Fibroblast of the aortic adventitia (primary cell): ENCODE data around the gene BCL11B. TPM values are rescaled to one million over a fixed set of nuclear protein-coding genes. Genes with fewer than 3 reads are reported as not detected.

Experiments used
- DNase-seq: peaks from one replicate; pipeline ENCODE4 v3.0.0-alpha.2; 2010; ENCODE audit warnings: low read depth
- H3K4me3 ChIP-seq: 2 replicates; pipeline ENCODE4 v1.5.1; 2011; ENCODE audit warnings: low read depth, mild to moderate bottlenecking, control low read depth, low read length, moderate library complexity
- total RNA-seq: library from RNA; depleted of rRNA; stranded (reverse); fragments of >200 nt; gene quantifications from 2 replicates; pipeline ENCODE4 v1.2.3, GENCODE V29; 2012; ENCODE audit warnings: low replicate concordance
- TF ChIP-seq, protein P1 (sequence below): IDR thresholded peaks from 2 replicates; pipeline ENCODE4 v1.5.1; 2011; ENCODE audit warnings: mild to moderate bottlenecking, low read length, control low read depth, inconsistent platforms; ENCODE audit not compliant: insufficient read depth

The BCL11B gene
- total RNA-seq, 1 donor: 0.09 TPM

GRCh38 chr14:99287269-99287942 lies 15.4 kb upstream of the BCL11B start:
- TF ChIP-seq, protein P1, sequence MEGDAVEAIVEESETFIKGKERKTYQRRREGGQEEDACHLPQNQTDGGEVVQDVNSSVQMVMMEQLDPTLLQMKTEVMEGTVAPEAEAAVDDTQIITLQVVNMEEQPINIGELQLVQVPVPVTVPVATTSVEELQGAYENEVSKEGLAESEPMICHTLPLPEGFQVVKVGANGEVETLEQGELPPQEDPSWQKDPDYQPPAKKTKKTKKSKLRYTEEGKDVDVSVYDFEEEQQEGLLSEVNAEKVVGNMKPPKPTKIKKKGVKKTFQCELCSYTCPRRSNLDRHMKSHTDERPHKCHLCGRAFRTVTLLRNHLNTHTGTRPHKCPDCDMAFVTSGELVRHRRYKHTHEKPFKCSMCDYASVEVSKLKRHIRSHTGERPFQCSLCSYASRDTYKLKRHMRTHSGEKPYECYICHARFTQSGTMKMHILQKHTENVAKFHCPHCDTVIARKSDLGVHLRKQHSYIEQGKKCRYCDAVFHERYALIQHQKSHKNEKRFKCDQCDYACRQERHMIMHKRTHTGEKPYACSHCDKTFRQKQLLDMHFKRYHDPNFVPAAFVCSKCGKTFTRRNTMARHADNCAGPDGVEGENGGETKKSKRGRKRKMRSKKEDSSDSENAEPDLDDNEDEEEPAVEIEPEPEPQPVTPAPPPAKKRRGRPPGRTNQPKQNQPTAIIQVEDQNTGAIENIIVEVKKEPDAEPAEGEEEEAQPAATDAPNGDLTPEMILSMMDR: no peak
- no peak for DNase-seq
- no peak overlapping the region for H3K4me3 ChIP-seq

GRCh38 chr14:99286761-99287160 lies 14.8 kb upstream of the BCL11B start:
- no peak for DNase-seq
- TF ChIP-seq, protein P1: no peak

DNA sequence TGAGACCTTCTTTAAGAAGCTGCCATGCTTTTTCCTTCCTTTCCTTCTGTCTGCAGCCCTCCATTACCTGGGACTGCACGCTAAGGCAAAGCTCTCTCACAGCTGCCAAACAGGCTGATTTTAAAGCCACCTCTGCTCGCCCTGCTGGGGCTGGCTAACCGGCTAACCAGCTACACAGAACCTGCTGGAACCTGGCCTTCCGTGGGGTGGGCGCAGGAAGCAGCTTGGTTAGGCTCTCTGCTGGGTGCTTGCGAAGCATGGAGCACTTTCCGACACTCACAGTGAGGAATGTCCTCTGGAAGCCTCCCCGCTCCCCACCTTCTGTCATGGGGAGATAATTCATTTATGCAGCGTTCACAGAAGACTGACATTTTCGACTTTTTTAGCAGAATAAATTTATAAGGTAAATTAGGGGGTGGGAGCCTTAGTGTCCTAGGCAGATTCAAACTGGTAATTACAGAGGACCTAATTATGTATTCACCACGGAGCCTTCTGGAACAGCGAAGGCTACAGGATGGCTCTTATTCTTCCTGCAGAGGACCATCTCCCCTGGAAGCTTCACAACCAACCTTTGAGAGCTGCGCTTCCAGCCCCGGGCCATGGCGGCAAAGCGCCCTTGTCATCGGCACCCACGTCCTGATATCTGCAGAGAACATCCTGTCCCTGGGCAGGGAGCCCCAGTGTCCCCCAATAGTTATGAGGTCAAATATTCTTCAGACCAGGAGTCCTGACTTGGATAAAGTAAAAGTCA lies 12.4 kb upstream of the BCL11B start:
- TF ChIP-seq, protein P1: no peak
- no peak overlapping the region for H3K4me3 ChIP-seq
- no peak for DNase-seq

More at GRCh38 chr14:99286761-99287160, 14.8 kb upstream of the BCL11B start:
- H3K4me3 ChIP-seq: no peak overlapping the region

DNA sequence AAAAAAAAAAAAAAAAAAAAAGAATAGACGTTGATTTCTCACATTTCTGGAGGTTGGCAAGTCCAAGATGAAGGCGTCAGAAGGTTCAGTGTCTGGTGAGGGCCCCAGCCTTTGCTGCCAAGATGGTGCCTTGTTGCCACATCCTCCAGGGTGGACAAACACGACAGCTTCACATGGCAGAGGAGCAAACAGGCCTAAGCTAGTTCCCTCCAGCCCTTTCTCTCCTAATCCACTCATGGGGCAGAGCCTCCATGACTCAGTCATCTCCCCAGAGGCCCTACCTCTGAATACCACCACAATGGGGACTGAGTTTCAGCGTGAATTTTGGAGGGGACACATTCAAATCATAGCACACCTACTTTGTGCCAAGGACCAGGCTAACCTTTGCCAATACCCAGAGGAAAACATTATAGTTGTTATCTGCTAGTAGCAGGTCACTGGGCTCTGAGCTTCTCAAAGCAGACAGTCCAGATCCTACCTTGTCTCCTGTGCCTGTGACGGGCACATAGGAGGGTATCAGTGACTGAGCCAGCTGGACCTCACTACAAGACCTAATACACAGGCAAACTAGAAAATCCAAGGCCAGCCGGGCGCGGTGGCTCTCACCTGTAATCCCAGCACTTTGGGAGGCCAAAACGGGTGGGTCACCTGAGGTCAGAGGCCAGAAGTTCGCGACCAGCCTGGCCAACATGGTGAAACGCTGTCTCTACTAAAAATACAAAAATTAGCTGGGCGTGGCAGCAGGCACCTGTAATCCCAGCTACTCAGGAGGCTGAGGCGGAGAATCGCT lies 10.5 kb upstream of the BCL11B start:
- no peak for DNase-seq
- TF ChIP-seq, protein P1: no peak
- H3K4me3 ChIP-seq: no peak overlapping the region

- TF ChIP-seq, protein P1: no peak
- no peak for DNase-seq
- no peak overlapping the region for H3K4me3 ChIP-seq
Observed at GRCh38 chr14:99281396-99281795, 9.4 kb upstream of the BCL11B start.

- H3K4me3 ChIP-seq: no peak overlapping the region
- no peak for DNase-seq
- TF ChIP-seq, protein P1: no peak
Observed at GRCh38 chr14:99280852-99281251, 8.9 kb upstream of the BCL11B start.
